Osteocyte (in vitro differentiated cells): Measurements from ENCODE around the gene PNPLA1. TPM values are rescaled to one million over a fixed set of nuclear protein-coding genes. Genes with fewer than 3 reads are reported as not detected.

Experiments
- DNase-seq: peaks from one replicate; pipeline ENCODE4 v3.0.0; 2021; ENCODE audit warnings: mixed read lengths; ENCODE audit not compliant: unreplicated experiment; ENCODE audit errors: extremely low spot score
- H3K27ac Mint-ChIP-seq: one replicate; pipeline ENCODE4 v1.8.0; 2021; ENCODE audit warnings: mild to moderate bottlenecking, mixed read lengths; ENCODE audit not compliant: unreplicated experiment
- H3K27me3 Mint-ChIP-seq: one replicate; pipeline ENCODE4 v1.8.0; 2021; ENCODE audit warnings: mixed read lengths; ENCODE audit not compliant: unreplicated experiment
- H3K36me3 Mint-ChIP-seq: one replicate; pipeline ENCODE4 v1.8.0; 2021; ENCODE audit warnings: mixed read lengths; ENCODE audit not compliant: unreplicated experiment
- H3K4me1 Mint-ChIP-seq: one replicate; pipeline ENCODE4 v1.8.0; 2021; ENCODE audit warnings: mixed read lengths; ENCODE audit not compliant: unreplicated experiment
- H3K4me3 Mint-ChIP-seq: one replicate; pipeline ENCODE4 v1.8.0; 2021; ENCODE audit warnings: mild to moderate bottlenecking, moderate library complexity, mixed read lengths; ENCODE audit not compliant: unreplicated experiment
- H3K9me3 Mint-ChIP-seq: one replicate; pipeline ENCODE4 v1.8.0; 2021; ENCODE audit warnings: mixed read lengths; ENCODE audit not compliant: unreplicated experiment
- total RNA-seq: library from RNA; stranded (reverse); gene quantifications from 2 replicates; pipeline ENCODE4 v1.2.1, GENCODE V29; 2021
- TF ChIP-seq, protein P1 (sequence below): fragments of 200-600 bp; sonication (generic); IDR thresholded peaks from 2 replicates; pipeline ENCODE4 v1.5.0; 2021; ENCODE audit warnings: antibody characterized with exemption, mild to moderate bottlenecking, moderate library complexity

The PNPLA1 gene
- total RNA-seq, 1 donor from 2014 or later: not detected

DNA sequence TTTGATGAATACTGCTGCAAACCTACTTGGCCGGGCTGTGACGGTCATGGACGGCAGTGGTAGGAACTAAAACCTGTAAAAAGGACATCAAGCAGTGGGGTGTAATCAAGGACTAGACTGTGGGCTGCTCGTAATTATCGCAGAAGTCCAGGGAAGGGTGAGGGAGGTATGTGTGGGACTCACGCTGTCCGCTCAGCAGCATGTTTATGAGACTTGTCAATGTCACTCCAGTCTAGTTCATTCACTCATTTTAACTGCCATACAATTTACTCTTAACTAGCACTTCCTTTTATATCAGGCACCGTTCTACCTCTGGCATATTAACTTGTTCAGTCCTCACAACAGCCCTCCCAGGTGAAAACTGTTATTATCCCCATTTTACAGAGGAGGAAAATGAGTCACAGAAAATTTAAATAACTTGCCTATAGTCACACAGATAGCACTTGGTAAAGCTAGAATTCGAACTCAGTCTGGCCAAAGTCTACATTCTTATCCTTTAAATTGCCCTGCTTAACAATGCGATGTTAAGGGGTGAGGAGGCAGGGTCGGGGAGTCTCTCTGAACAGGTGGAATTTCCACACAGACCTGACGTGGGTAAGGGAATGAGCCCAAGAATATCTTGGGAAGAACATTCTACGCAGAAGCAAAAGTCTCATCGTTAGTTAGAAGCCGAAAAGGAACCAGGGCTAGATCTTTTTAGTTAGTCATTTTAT lies 4.1 kb downstream of the PNPLA1 start:
- Mint-ChIP-seq H3K36me3 (no peaks in the 10 kb centered on the region), H3K4me3 (no peak overlapping the region)

DNA sequence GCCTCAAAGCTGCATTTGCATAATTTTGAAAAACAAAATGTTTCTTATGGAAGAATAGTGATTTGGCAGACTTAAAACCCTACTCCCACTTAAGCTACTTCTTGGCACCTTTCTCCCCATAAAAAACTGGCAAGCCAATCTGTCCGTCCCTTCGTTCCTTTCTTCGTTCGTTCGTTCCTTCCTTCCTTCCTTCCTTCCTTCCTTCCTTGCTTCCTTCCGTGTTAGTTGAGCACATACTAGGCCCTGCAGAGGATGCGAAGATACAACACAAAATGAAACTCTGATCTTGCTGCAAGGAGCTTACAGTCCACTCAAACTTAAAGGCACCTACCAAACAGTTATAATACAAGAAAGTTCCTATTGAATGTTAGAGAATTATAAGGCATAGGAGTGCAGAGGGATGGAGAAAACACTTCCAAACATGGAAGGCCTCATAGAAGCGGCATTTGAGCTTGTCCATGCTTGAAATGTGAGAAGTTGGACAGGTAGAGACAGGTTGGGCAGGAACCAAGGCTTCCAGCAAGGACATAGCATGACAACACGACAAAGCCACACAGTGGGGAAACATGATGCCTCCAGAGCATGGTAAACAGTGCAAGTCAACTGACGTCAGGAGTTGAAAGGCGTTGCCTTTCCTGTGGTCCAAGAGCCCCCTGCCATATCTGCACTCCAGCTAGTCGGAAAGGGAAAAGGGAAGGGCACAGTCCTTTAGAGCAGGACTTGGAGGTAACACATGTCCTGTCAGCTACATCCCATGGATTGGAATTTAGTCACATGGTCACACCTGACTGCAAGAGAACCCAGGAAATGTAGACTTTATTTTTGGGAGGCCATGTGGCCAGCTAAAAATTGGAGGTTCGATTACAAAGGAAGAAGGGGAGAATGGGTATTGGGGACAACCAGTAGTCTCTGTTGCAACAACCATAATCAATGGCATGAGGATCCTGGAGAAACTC lies 7.0 kb downstream of the PNPLA1 start:
- H3K27ac Mint-ChIP-seq: no peak overlapping the region
- H3K4me1 Mint-ChIP-seq: no peaks in the 10 kb centered on the region
- TF ChIP-seq, protein P1, sequence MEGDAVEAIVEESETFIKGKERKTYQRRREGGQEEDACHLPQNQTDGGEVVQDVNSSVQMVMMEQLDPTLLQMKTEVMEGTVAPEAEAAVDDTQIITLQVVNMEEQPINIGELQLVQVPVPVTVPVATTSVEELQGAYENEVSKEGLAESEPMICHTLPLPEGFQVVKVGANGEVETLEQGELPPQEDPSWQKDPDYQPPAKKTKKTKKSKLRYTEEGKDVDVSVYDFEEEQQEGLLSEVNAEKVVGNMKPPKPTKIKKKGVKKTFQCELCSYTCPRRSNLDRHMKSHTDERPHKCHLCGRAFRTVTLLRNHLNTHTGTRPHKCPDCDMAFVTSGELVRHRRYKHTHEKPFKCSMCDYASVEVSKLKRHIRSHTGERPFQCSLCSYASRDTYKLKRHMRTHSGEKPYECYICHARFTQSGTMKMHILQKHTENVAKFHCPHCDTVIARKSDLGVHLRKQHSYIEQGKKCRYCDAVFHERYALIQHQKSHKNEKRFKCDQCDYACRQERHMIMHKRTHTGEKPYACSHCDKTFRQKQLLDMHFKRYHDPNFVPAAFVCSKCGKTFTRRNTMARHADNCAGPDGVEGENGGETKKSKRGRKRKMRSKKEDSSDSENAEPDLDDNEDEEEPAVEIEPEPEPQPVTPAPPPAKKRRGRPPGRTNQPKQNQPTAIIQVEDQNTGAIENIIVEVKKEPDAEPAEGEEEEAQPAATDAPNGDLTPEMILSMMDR: no peak
- no peaks in the 10 kb centered on the region for H3K36me3 Mint-ChIP-seq
- DNase-seq: no peak
- H3K27me3 Mint-ChIP-seq: peaks cover 79% of the 10 kb centered on the region
- no peaks in the 10 kb centered on the region for H3K9me3 Mint-ChIP-seq
- no peak overlapping the region for H3K4me3 Mint-ChIP-seq

More for the DNA sequence above, 4.1 kb downstream of the PNPLA1 start:
- Mint-ChIP-seq H3K4me1 (no peaks in the 10 kb centered on the region), H3K27me3 (peaks cover 70% of the 10 kb centered on the region), H3K27ac (no peak overlapping the region), H3K9me3 (no peaks in the 10 kb centered on the region)
- DNase-seq: no peak
- TF ChIP-seq, protein P1: no peak

DNA sequence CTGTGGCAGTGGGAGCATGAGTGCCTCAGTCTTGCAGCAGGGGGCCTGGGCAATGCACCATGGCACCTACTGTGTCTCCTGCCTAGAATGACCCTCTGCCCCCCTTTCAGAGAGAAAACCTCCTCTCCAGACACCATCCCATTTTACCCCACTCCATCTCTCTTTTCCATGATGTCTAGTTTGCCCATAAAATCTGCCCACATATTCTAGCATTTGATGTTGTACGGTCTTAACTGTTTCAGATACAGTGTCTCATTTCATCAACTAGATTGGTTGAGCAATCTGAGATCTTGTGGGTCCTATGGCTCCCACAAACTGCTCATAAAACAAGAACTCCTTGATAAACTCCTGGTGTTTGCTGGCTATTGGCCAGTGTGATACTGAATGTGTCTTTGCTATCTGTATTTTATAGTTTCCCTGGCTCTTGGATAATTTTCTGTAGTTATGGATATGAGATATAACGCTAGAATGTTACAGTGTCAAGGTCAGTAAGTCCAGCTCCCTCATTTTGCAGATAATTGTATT lies 8.1 kb downstream of the PNPLA1 start:
- H3K4me1 Mint-ChIP-seq: no peaks in the 10 kb centered on the region
- no peaks in the 10 kb centered on the region for H3K36me3 Mint-ChIP-seq
- TF ChIP-seq, protein P1: no peak
- H3K27me3 Mint-ChIP-seq: peaks cover 77% of the 10 kb centered on the region
- no peak overlapping the region for H3K4me3 Mint-ChIP-seq
- no peak for DNase-seq
- no peaks in the 10 kb centered on the region for H3K9me3 Mint-ChIP-seq
- H3K27ac Mint-ChIP-seq: no peak overlapping the region

DNA sequence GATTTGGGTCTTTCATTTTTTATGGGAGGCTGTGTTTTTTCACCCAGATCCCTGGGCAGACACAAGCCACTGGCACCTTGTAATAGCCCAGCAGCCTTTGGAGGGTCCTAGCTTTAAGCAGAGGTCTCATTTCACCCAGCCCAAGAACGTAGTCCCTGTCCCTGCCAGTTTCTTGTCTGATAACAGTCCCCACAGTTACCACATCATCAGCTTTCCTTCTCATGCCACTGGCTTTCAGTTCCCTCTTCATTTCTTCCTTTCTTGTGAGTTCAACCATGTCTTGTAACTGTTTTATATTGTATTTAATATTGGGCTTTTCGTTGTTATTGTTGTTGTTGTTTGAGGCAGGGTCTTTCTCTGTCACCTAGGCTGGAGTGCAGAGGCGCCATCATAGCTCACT lies 10.6 kb downstream of the PNPLA1 start:
- Mint-ChIP-seq H3K36me3 (no peaks in the 10 kb centered on the region), H3K9me3 (no peaks in the 10 kb centered on the region), H3K27ac (no peak overlapping the region), H3K27me3 (peaks cover 77% of the 10 kb centered on the region), H3K4me1 (no peaks in the 10 kb centered on the region), H3K4me3 (no peak overlapping the region)
- TF ChIP-seq, protein P1: no peak
- no peak for DNase-seq

DNA sequence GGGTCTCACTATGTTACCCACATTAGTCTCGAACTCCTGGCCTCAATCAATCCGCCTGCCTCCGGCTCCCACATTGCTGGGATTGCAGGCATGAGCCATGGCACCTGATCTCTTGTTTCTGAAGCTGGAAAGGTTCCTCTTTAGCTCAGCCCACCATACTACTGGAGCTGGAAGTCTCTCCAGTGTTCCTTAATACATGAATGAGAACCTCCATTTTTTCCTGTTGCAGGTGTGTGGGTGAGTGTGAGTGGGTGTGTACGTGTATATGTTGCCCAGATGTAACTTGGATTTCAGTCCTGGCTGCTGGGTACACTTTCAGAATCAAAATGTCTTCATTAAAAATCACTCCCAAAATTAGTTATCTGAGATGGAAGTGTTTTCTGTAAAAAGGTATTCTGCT lies 11.1 kb downstream of the PNPLA1 start:
- H3K36me3 Mint-ChIP-seq: no peaks in the 10 kb centered on the region
- H3K27ac Mint-ChIP-seq: no peak overlapping the region
- no peak for DNase-seq
- no peak overlapping the region for H3K4me3 Mint-ChIP-seq
- H3K9me3 Mint-ChIP-seq: no peaks in the 10 kb centered on the region
- peaks cover 77% of the 10 kb centered on the region for H3K27me3 Mint-ChIP-seq
- no peaks in the 10 kb centered on the region for H3K4me1 Mint-ChIP-seq
- TF ChIP-seq, protein P1: no peak
